Right atrium auricular region (tissue), 2 donors: Measurements from ENCODE around the gene MRTFA. TPM values are rescaled to one million over a fixed set of nuclear protein-coding genes. Genes with fewer than 3 reads are reported as not detected.

Experiments used
- DNase-seq: peaks from one replicate; pipeline ENCODE4 v3.0.0-alpha.2; 2019; ENCODE audit warnings: low spot score
- H3K27ac ChIP-seq, 2 donors: fragments of 200-600 bp; sonication (generic); 1 replicate in 1 of 2; 2 replicates in 1 of 2; pipeline ENCODE4 v1.5.1; 2016 to 2019
- H3K27me3 ChIP-seq, 2 donors: fragments of 200-600 bp; sonication (generic); one replicate each; pipeline versions ENCODE4 v1.5.1 to v1.6.0; 2017 to 2019
- H3K36me3 ChIP-seq: fragments of 200-600 bp; sonication (generic); one replicate; pipeline ENCODE4 v1.5.1; 2016
- H3K4me1 ChIP-seq, 2 donors: fragments of 200-600 bp; sonication (generic); one replicate each; pipeline versions ENCODE4 v1.5.1 to v1.6.0; 2017 to 2019
- H3K4me3 ChIP-seq, 2 donors: fragments of 200-600 bp; sonication (generic); 1 replicate in 1 of 2; 2 replicates in 1 of 2; pipeline ENCODE4 v1.5.1; 2017 to 2019; ENCODE audit warnings: mild to moderate bottlenecking in 1 of 2, moderate library complexity in 1 of 2
- H3K9me3 ChIP-seq, 2 donors: fragments of 200-600 bp; sonication (generic); one replicate each; pipeline ENCODE4 v1.5.1; 2019
- total RNA-seq, 2 donors: library from RNA; depleted of rRNA; stranded (reverse); fragments of >200 nt; gene quantifications; one replicate each; pipeline ENCODE4 v1.1.0, GENCODE V29; 2016
- TF ChIP-seq, protein P1 (sequence below), 2 donors: fragments of 200-600 bp; sonication (generic); IDR thresholded peaks; one replicate each; pipeline ENCODE4 v1.5.1; 2019; ENCODE audit warnings: antibody characterized with exemption in 2 of 2

Gene MRTFA
- total RNA-seq, 2 donors from 2014 or later: 45.8 to 55.2 TPM

- Histone ChIP-seq H3K27ac (no peak overlapping the region), H3K27me3 (no peaks in the 10 kb centered on the region), H3K4me1 (peaks cover 0 to 14% of the 10 kb centered on the region in 2 donors), H3K4me3 (no peak overlapping the region), H3K36me3 (peaks cover 67% of the 10 kb centered on the region), H3K9me3 (no peaks in the 10 kb centered on the region)
- DNase-seq: no peak
- TF ChIP-seq, protein P1, sequence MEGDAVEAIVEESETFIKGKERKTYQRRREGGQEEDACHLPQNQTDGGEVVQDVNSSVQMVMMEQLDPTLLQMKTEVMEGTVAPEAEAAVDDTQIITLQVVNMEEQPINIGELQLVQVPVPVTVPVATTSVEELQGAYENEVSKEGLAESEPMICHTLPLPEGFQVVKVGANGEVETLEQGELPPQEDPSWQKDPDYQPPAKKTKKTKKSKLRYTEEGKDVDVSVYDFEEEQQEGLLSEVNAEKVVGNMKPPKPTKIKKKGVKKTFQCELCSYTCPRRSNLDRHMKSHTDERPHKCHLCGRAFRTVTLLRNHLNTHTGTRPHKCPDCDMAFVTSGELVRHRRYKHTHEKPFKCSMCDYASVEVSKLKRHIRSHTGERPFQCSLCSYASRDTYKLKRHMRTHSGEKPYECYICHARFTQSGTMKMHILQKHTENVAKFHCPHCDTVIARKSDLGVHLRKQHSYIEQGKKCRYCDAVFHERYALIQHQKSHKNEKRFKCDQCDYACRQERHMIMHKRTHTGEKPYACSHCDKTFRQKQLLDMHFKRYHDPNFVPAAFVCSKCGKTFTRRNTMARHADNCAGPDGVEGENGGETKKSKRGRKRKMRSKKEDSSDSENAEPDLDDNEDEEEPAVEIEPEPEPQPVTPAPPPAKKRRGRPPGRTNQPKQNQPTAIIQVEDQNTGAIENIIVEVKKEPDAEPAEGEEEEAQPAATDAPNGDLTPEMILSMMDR (IDR thresholded peaks at IDR 0.05): no peak
Observed at GRCh38 chr22:40416636-40417035, 219.9 kb downstream of the MRTFA start.

DNA sequence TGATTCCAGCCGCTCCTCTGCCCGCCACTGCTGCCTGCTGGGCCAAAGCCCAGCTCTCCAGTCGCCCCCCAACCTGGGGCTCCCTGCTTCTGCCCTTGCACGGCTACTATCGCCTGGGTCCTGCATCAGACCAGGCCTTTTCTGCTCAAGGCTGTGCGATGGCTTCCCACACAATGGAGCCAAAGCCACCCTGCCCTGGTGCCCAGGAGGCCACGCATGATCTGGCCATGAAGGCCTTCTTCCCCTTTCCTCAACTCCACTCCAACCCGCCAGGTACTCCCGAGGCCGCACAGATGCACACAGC is 220.3 kb downstream of the MRTFA start:
- no peak overlapping the region for H3K27ac ChIP-seq
- no peak overlapping the region for H3K4me3 ChIP-seq
- H3K36me3 ChIP-seq: peaks cover 67% of the 10 kb centered on the region
- H3K27me3 ChIP-seq: no peaks in the 10 kb centered on the region
- no peaks in the 10 kb centered on the region for H3K9me3 ChIP-seq
- TF ChIP-seq, protein P1 (IDR thresholded peaks at IDR 0.05): no peak
- peaks cover 0 to 14% of the 10 kb centered on the region in 2 donors for H3K4me1 ChIP-seq
- no peak for DNase-seq

DNA sequence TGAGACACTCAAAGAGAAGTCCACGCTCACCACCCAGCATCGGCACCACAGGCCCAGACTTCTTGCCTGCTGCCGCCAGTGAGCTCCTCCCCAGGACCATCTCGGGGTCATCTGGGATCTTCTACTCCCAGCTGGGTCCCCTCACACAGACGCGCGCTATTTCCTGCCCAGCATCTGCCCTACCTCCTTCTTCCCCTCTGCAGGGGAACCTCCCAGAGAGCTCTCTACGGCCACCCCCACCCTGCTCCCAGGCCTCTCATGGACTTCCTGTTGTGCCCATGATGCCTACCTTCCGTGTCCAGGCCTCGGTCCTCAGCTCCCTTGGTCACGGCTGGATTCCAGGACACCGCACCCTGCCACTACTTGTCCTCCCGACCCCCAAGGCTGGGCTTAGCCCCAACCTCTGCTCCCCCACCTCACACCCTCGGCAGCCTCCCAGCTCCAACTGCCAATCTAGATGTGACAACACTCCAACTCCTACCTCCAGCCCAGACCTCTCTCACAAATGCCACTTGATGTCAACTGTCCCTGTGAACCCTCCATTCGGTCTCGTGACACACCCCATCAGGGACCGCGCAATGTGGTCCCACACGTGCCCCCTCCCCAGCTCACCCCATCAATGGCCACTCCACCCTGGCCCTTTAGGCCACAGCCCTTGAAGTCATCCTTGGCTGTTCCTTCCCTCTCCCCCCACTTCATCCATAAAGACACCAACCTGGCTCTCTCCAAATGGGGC is 220.8 kb downstream of the MRTFA start:
- no peaks in the 10 kb centered on the region for H3K9me3 ChIP-seq
- peaks cover 67% of the 10 kb centered on the region for H3K36me3 ChIP-seq
- H3K27ac ChIP-seq: peak overlapping the region in 1 of 2 donors; percentile 17
- no peak for DNase-seq
- H3K4me3 ChIP-seq: no peak overlapping the region
- TF ChIP-seq, protein P1 (IDR thresholded peaks at IDR 0.05): no peak
- H3K4me1 ChIP-seq: peaks cover 0 to 14% of the 10 kb centered on the region in 2 donors
- no peaks in the 10 kb centered on the region for H3K27me3 ChIP-seq

GRCh38 chr22:40414838-40415505 is 221.5 kb downstream of the MRTFA start:
- Histone ChIP-seq H3K4me1 (peaks cover 0 to 14% of the 10 kb centered on the region in 2 donors), H3K27ac (peak overlapping the region in 1 of 2 donors; percentile 17), H3K27me3 (no peaks in the 10 kb centered on the region), H3K36me3 (peaks cover 67% of the 10 kb centered on the region), H3K9me3 (no peaks in the 10 kb centered on the region), H3K4me3 (no peak overlapping the region)
- no peak for DNase-seq
- TF ChIP-seq, protein P1 (IDR thresholded peaks at IDR 0.05): no peak

- Histone ChIP-seq H3K27me3 (no peaks in the 10 kb centered on the region), H3K4me3 (no peak overlapping the region), H3K9me3 (no peaks in the 10 kb centered on the region), H3K4me1 (peaks cover 0 to 14% of the 10 kb centered on the region in 2 donors), H3K27ac (no peak overlapping the region), H3K36me3 (peaks cover 67% of the 10 kb centered on the region)
- TF ChIP-seq, protein P1 (IDR thresholded peaks at IDR 0.05): no peak
- DNase-seq: no peak
Observed at GRCh38 chr22:40414311-40414710, 222.2 kb downstream of the MRTFA start.
